Measurements from ENCODE around the gene DOCK10. TPM values are rescaled to one million over a fixed set of nuclear protein-coding genes. Genes with fewer than 3 reads are reported as not detected.

Gene DOCK10
- polyA plus RNA-seq, 1 donor (not counting 4 experiments of a cell fraction or from before 2014, with no cell fraction given) = 2.5 TPM

GRCh38 chr2:225040856-225041206 lies 1.4 kb downstream of the DOCK10 start:
- no peak for FAIRE-seq
- TF ChIP-seq, protein P1, sequence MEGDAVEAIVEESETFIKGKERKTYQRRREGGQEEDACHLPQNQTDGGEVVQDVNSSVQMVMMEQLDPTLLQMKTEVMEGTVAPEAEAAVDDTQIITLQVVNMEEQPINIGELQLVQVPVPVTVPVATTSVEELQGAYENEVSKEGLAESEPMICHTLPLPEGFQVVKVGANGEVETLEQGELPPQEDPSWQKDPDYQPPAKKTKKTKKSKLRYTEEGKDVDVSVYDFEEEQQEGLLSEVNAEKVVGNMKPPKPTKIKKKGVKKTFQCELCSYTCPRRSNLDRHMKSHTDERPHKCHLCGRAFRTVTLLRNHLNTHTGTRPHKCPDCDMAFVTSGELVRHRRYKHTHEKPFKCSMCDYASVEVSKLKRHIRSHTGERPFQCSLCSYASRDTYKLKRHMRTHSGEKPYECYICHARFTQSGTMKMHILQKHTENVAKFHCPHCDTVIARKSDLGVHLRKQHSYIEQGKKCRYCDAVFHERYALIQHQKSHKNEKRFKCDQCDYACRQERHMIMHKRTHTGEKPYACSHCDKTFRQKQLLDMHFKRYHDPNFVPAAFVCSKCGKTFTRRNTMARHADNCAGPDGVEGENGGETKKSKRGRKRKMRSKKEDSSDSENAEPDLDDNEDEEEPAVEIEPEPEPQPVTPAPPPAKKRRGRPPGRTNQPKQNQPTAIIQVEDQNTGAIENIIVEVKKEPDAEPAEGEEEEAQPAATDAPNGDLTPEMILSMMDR (optimal IDR thresholded peaks at IDR 0.05 in 1 of 3, IDR thresholded peaks at IDR 0.05 in 1 of 3, conservative IDR thresholded peaks at IDR 0.05 in 1 of 3; ENCODE audit: extremely low read depth in 1 of 3, insufficient read depth in 2 of 3, low read length in 3 of 3) = no peak
- TF ChIP-seq EZH2 (IDR thresholded peaks at IDR 0.05; ENCODE audit: low read length) = no peak
- Histone ChIP-seq H3K9me1 (ENCODE audit: control insufficient read depth, extremely low read depth, insufficient read depth, low read length) (no peaks in the 10 kb centered on the region), H3K4me2 (ENCODE audit: control insufficient read depth, extremely low read depth, insufficient read depth, low read depth, low read length) (peak overlapping the region; percentile 90), H3K9ac (ENCODE audit: control insufficient read depth, extremely low read depth, insufficient read depth, low read length) (no peak overlapping the region), H3K27me3 (ENCODE audit: control insufficient read depth, extremely low read depth, insufficient read depth, low read length) (peaks cover 24% of the 10 kb centered on the region), H3K79me2 (ENCODE audit: control insufficient read depth, insufficient read depth, low read length) (no peaks in the 10 kb centered on the region), H3K27ac (ENCODE audit: control insufficient read depth, insufficient read depth, low read length) (no peak overlapping the region), H3K9me3 (ENCODE audit: control insufficient read depth, low read depth, low read length) (no peaks in the 10 kb centered on the region), H3K4me1 (ENCODE audit: control insufficient read depth, extremely low read depth, insufficient read depth, low read length) (peaks cover 4% of the 10 kb centered on the region), H2AFZ (ENCODE audit: control insufficient read depth, low read length) (peak overlapping the region; percentile 84), H4K20me1 (ENCODE audit: control insufficient read depth, extremely low read depth, insufficient read depth, low read length) (no peaks in the 10 kb centered on the region), H3K4me3 (ENCODE audit: control insufficient read depth in 2 of 3, extremely low read depth in 1 of 3, insufficient read depth in 2 of 3, low read depth in 1 of 3, low read length in 3 of 3) (peak overlapping the region in 2 of 3 experiments; percentile 69 to 70), H3K36me3 (ENCODE audit: control insufficient read depth in 2 of 2, extremely low read depth in 1 of 2, insufficient read depth in 2 of 2, low read length in 2 of 2) (no peaks in the 10 kb centered on the region)
- dilution Hi-C loops (cut with MboI; ENCODE audit: extremely low pct_ligation_motif_present, low sequenced_read_pairs) = no loop called here
- DNase-seq (ENCODE audit: low read depth, low spot score) = no peak

DNA sequence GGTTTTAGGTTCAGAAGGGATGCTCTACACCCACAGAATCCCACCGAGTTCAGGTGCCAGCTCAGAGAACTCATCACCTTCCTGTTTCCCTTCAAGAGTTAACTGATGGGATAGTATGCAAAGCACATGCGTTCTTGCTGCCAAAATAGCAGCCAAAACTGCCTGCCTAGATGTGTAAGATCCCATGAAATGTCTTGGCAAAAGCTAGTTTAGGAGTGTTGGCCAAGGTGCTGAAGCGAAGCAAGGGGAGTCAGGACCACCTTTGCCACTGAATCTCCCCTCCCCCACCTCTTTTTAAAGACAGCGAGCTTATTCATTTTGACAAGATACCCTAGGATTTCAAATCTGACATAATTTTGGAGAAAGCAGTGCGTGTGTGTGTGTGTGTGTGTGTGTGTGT lies 2.1 kb downstream of the DOCK10 start:
- H4K20me1 ChIP-seq (ENCODE audit: control insufficient read depth, extremely low read depth, insufficient read depth, low read length) = no peaks in the 10 kb centered on the region
- H3K4me1 ChIP-seq (ENCODE audit: control insufficient read depth, extremely low read depth, insufficient read depth, low read length) = peaks cover 4% of the 10 kb centered on the region
- TF ChIP-seq EZH2 (IDR thresholded peaks at IDR 0.05; ENCODE audit: low read length) = no peak
- TF ChIP-seq, protein P1 (optimal IDR thresholded peaks at IDR 0.05 in 1 of 3, IDR thresholded peaks at IDR 0.05 in 1 of 3, conservative IDR thresholded peaks at IDR 0.05 in 1 of 3; ENCODE audit: extremely low read depth in 1 of 3, insufficient read depth in 2 of 3, low read length in 3 of 3) = no peak
- peaks cover 24% of the 10 kb centered on the region for H3K27me3 ChIP-seq (ENCODE audit: control insufficient read depth, extremely low read depth, insufficient read depth, low read length)
- FAIRE-seq = no peak
- H3K79me2 ChIP-seq (ENCODE audit: control insufficient read depth, insufficient read depth, low read length) = no peaks in the 10 kb centered on the region
- dilution Hi-C loops (cut with MboI; ENCODE audit: extremely low pct_ligation_motif_present, low sequenced_read_pairs) = no loop called here
- no peaks in the 10 kb centered on the region for H3K36me3 ChIP-seq (ENCODE audit: control insufficient read depth in 2 of 2, extremely low read depth in 1 of 2, insufficient read depth in 2 of 2, low read length in 2 of 2)
- no peaks in the 10 kb centered on the region for H3K9me3 ChIP-seq (ENCODE audit: control insufficient read depth, low read depth, low read length)
- no peak overlapping the region for H2AFZ ChIP-seq (ENCODE audit: control insufficient read depth, low read length)
- no peak overlapping the region for H3K4me3 ChIP-seq (ENCODE audit: control insufficient read depth in 2 of 3, extremely low read depth in 1 of 3, insufficient read depth in 2 of 3, low read depth in 1 of 3, low read length in 3 of 3)
- H3K9me1 ChIP-seq (ENCODE audit: control insufficient read depth, extremely low read depth, insufficient read depth, low read length) = no peaks in the 10 kb centered on the region
- no peak overlapping the region for H3K9ac ChIP-seq (ENCODE audit: control insufficient read depth, extremely low read depth, insufficient read depth, low read length)
- no peak overlapping the region for H3K4me2 ChIP-seq (ENCODE audit: control insufficient read depth, extremely low read depth, insufficient read depth, low read depth, low read length)
- no peak overlapping the region for H3K27ac ChIP-seq (ENCODE audit: control insufficient read depth, insufficient read depth, low read length)
- DNase-seq (ENCODE audit: low read depth, low spot score) = no peak
